ENCODE results near the gene AKAP14. TPM values are rescaled to one million over a fixed set of nuclear protein-coding genes. Genes with fewer than 3 reads are reported as not detected.
"Not testable (repeated sequence)": the region's sequence is repeated elsewhere in the genome, so short reads cannot be mapped to it uniquely, and the experiment has no call there.

The AKAP14 gene
- not detected for total RNA-seq

DNA sequence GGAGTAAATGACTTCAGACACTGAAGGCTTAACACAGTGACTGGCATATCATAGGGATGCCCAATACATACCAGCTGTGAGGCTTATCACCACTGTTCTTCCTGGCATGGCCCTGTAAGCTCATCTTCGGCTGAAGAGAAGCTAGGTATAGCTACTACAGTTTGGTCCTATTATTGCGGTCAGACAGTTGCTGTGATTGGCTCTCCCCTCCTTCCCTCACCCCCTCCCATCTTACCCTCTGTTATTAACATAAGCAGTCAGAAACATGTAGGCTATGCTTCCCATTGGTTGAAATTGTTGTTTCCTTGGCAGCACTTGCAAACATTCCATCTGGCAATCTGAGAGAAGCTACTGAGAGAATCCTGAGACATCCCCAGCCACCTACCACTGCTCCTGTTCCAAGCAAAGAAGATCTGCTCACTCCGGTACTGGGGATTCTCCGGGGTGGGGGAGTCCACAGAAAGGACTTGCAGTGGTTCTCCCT is at the start of gene AKAP14:
AKAP14 (plus strand) TSS at position 51 of the 484 bp plus-strand sequence. CDS start 7,331 bp downstream, outside the sequence.
- DNase-seq (ENCODE audit: low spot score in 2 of 2) (no peak), FAIRE-seq (no peak)

DNA sequence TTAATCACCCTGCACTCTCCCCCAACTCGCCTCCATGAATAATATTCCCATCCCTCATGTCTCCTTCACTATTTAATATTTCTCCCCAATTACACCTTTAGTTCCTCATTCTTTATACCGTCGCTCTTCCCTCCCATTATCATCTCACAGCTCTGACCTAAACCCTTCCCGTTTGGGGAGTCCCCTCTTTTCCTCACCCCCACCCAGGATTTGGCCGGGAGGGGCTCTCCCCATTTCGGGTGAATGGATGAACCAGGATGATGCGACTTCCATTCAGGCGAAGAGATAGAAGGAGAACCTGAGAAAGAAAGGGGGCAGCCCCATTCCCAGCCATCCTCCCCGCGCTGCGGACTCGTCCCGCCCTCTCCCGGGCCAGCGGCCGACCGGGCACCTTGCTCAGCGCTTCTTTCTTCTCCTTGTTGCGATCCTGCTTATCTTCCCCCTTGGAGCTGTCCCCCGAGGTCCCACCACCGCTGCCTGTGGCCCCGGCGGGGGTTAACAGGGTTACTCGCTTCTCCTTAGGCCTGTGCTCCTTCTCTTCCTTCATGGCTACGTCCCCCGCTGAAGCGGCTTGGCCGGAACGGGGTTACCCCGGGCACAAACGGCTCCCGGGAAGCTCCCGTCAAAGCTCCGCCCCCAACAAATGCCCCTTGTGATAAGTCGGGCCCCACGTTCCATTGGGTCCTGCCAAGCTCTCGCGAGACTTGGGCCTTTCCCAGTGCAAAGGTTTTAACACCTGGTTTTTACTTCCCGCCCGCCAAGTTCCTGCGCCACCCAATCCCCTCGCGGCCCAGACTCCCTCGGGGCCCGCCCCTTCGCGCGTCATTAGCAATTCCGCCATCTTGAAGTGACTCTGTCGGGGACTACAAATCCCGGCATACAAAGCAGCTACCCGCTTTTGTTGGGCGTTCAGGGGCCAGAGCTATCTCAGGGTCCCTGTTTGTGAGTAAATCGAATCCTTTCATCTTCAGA is 43.0 kb upstream of the AKAP14 start, which contains the start of gene UPF3B:
UPF3B (minus strand) TSS at position 582 of the 972 bp plus-strand sequence; CDS start at position 547, 35 bp downstream.
- peak; percentile 77 to 89 for DNase-seq (ENCODE audit: low spot score in 2 of 2)
- peak; percentile 48 for FAIRE-seq

DNA sequence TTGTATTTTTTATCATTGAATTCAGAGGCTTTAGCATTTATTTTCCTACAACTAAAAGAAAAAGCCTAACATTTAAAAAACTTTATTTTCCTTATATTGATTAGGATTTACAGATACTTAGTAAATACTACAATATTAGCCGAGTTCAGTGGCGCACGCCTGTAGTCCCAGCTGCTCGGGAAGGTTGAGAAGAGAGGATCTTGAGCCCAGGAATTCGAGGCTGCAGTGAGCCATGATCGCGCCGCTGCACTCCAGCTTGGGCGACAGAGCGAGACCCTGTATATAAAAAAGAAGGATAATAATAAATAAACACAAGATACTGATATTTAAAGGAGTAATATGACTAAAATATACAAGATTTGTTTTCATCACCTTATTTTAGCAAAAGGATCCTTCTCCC is 42.2 kb upstream of the AKAP14 start:
- DNase-seq (ENCODE audit: low spot score in 2 of 2) (no peak), FAIRE-seq (no peak)

GRCh38 chrX:119870626-119871131 is 25.0 kb upstream of the AKAP14 start:
- DNase-seq (ENCODE audit: low spot score in 2 of 2): no peak

GRCh38 chrX:119871245-119871598 is 24.5 kb upstream of the AKAP14 start:
- FAIRE-seq: no peak

More at GRCh38 chrX:119870626-119871131, 25.0 kb upstream of the AKAP14 start:
- no peak for FAIRE-seq

GRCh38 chrX:119871599-119872395 is 23.9 kb upstream of the AKAP14 start, which contains the start of the genes NDUFA1 and RNF113A:
NDUFA1 (plus strand) TSS chrX:119871832; CDS start chrX:119871912, 80 bp downstream.
RNF113A (minus strand) TSS chrX:119871733; CDS start chrX:119871613, 120 bp downstream.
- peak; percentile 47 to 70 for DNase-seq (ENCODE audit: low spot score in 2 of 2)
- FAIRE-seq: no peak

More at GRCh38 chrX:119871245-119871598, 24.5 kb upstream of the AKAP14 start:
- no peak for DNase-seq (ENCODE audit: low spot score in 2 of 2)

DNA sequence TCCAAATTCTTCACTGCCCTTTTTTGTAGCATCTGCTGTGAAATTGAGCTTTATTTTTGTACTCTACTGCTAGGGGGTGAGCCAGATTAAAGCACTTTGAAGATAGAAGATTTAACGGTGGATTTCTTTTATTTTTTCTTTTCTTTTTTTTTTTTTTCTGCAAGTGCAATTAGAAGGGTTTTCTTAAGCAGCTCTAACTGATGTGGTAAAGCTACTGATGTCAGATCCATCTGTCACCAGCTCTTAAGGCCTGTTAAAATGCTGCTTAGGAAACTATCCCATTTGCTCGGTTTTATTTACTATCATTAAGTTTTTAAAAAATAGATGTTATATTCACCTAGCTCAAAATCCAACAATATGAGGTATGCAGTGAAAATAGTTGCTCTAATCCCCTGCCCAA is 17.0 kb upstream of the AKAP14 start:
- no peak for FAIRE-seq
- no peak for DNase-seq (ENCODE audit: low spot score in 2 of 2)

- no peak for FAIRE-seq
- DNase-seq (ENCODE audit: low spot score in 2 of 2): no peak
These were observed 15.6 kb upstream of the AKAP14 start for GRCh38 chrX:119880076-119880475.

GRCh38 chrX:119880552-119881437 is 14.9 kb upstream of the AKAP14 start:
- no peak for FAIRE-seq
- DNase-seq (ENCODE audit: low spot score in 2 of 2): no peak

DNA sequence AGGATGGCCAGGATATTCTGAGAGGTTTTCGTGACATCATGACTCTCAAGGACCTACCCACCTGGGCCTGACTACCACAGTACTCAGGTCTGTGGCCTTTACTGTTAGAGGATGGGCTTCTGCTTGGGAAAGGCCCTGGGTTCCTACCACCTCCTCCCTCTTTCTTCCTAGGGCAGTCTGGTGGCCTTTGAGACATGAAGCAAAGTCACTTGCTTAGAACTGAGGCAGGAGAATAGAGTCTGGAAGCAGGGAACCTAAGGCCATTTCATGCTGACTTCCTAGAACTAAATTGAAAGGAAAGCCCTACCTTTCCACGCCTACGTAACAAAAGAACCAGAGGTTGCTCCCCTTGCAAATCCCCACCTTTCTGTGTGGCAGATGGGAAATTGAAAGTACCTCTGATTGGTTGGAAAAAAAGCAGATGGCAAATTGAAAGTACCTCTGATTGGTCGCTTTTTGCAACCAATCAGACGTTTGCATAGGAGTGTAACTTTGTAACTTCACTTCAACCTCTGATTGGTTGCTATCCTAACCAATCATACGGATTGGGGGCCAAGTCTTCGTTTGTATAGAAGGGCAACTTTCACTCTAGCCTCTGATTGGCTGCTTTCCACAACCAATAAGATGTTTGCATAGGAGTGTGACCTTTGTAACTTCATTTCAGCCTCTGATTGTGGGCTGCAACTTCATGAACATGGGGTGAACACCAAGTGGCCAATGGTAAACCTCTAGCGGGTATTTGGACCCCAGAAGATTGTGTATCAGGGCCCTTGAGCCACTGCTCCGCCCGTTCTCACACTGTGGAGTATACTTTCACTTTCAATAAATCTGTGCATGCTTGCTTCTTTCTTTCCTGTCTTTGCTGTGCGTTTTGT is 9.9 kb upstream of the AKAP14 start:
- no peak for FAIRE-seq
- no peak for DNase-seq (ENCODE audit: low spot score in 2 of 2)

DNA sequence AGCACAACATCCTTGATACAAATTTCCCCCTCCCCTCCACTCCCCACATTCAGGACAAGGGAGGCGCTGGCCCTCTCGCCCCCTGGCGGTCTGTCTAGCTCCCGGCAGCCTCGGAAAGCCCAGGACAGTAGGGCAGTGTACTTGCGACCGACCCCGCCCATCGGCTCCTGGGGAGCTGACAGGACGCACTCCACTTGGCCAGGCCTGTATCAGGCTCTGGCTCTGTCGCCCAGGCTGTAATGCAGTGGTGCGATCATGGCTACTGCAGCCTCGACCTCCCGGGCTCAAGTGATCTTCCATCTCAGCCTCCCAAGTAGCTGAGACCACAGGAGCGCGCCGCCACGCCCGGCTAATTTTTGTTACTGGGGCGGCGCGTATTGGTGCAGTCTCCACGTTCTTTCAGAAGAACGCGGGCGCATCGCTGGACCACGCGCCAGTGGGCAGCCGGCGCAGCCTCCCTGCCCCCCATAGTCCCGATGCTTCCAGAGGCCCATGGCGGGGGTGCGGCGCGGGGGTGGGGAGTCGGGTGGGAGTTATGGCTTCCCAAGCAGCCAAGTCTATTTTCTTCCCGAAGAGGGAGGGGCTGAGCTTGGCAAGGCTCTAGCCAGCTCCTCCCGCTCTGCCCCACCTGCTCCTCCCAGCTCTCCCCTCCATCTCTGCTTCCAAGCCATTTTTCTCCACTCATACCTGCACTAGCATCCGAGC is 7.8 kb upstream of the AKAP14 start:
- peak in 1 of 2 donors; percentile 28 for DNase-seq (ENCODE audit: low spot score in 2 of 2)
- no peak for FAIRE-seq

DNA sequence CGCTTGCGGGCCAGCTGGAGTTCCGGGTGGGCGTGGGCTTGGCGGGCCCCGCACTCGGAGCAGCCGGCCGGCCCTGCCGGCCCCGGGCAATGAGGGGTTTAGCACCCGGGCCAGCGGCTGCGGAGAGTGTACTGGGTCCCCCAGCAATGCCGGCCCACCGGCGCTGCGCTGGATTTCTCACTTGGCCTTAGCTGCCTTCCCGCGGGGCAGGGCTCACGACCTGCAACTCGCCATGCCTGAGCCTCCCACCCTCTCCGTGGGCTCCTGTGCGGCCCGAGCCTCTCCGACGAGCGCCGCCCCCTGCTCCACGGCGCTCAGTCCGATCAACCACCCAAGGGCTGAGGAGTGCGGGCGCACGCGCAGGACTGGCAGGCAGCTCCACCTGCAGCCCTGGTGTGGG is 5.1 kb upstream of the AKAP14 start:
- FAIRE-seq: not testable (repeated sequence)

DNA sequence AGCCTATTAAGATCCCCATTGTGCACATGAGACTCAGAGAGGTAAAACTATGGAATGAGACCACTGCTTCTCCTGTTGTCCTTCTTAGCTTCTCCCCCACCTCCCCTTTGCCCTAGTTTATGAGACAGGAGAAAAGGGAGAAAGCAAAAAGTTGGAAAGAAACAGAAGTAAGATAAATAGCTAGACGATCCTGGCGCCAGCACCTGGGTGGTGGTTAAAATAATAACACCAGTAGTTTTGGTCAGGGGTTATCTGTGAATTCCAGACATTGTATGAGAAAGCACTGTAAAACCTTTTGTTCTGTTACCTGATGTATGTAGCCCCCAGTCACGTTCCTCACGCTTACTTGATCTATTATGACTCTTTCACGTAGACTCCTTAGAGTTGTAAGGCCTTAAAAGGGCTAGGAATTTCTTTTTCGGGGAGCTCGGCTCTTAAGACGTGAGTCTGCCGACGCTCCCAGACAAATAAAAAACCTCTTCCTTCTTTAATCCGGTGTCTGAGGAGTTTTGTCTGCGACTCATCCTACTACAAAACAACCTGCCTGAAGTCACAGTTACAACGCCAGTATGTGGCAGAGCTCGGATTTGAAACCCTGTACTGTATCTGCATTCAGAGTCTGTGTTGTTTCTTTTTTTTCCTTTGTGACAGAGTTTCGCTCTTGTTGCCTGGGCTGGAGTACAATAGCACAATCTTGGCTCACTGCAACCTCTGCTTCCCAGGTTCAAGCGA is 3.6 kb upstream of the AKAP14 start:
- not testable (repeated sequence) for DNase-seq (ENCODE audit: low spot score in 2 of 2); FAIRE-seq

More for the DNA sequence above, 5.1 kb upstream of the AKAP14 start:
- not testable (repeated sequence) for DNase-seq (ENCODE audit: low spot score in 2 of 2)

GRCh38 chrX:119899125-119899524 is 3.4 kb downstream of the AKAP14 start:
- FAIRE-seq: no peak
- no peak for DNase-seq (ENCODE audit: low spot score in 2 of 2)

DNA sequence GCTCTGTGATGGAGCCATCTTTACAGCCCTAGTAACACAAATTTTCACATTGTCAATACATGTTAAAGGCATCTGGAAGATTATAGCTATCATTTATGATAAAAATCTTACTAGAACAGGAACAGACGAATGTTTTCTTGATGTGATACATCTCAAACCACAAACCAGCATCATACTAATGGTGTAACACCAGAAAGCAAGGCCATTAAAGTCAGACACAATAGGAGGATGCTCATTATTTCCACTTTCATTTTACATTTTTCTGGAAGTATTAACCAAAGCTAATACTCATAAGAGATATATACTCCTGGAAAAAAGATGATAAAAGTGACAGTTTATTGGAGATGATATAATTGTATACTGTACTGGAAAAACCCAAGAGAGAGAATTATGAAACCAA is 5.3 kb downstream of the AKAP14 start:
- FAIRE-seq: no peak

DNA sequence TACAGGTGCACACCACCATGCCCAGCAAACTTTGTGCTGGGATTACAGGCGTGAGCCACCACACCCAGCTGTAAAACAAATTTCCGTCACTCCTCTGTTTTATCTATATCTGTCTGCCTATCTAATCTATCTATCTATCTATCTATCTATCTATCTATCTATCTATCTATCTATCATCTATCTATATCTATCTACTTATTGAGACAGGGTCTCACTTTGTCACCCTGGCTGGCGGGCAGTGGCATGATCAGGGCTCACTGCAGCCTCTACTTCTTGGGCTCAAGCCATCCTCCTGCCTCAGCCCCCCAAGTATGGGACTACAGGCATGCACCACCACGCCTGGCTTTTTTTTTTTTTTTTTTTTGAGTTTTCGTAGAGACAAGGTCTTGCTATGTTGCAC is 20.6 kb downstream of the AKAP14 start:
- no peak for FAIRE-seq

More for the DNA sequence above, 5.3 kb downstream of the AKAP14 start:
- DNase-seq (ENCODE audit: low spot score in 2 of 2): no peak

DNA sequence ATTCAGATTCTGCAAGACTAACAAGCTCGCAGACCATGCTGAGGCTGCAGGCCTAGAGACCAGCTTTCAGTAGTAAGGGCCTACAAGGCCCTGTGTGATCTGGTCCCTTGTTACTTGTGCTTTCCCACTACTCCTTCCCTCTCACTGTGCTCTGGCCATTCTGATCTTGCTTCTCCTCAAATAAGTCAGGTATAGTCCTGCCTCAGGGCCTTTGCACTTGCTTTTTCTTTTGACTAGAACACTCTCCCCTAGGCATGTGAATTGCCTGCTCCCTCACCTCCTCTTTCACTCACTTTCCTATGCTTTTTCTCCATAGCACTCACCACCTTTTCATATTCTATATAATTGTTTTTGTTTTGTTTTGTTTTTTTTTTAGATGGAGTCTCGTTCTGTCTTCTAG is 22.2 kb downstream of the AKAP14 start:
- no peak for FAIRE-seq

More for the DNA sequence above, 20.6 kb downstream of the AKAP14 start:
- DNase-seq (ENCODE audit: low spot score in 2 of 2): no peak

More for the DNA sequence above, 22.2 kb downstream of the AKAP14 start:
- no peak for DNase-seq (ENCODE audit: low spot score in 2 of 2)

Data from frontal cortex (tissue), 4 donors.